Liver (tissue), 3 donors: ENCODE data around the gene TOM1L2.

ENCODE experiments used
- CTCF ChIP-seq: fragments of 150-350 bp; IDR thresholded peaks from 2 replicates; pipeline ENCODE4 v1.5.1; 2017; ENCODE audit warnings: improper control_type of control experiment, low read depth, low read length; ENCODE audit not compliant: missing input control
- NR2F2 ChIP-seq: IDR thresholded peaks from 2 replicates; pipeline ENCODE4 v1.6.1; 2016; ENCODE audit warnings: antibody characterized with exemption
- RAD21 ChIP-seq, 2 donors: IDR thresholded peaks; 2 replicates each; pipeline ENCODE4 v1.6.1; 2016; ENCODE audit warnings: antibody characterized with exemption in 2 of 2, mild to moderate bottlenecking in 2 of 2
- TAF1 ChIP-seq: conservative IDR thresholded peaks from 2 replicates; pipeline ENCODE4 v1.6.1; 2016; ENCODE audit warnings: antibody characterized with exemption, mild to moderate bottlenecking
- donor health status: healthy.
- donor health status: healthy.

GRCh38 chr17:17929655-17930380, 42.4 kb downstream of the TOM1L2 start:
- no peak for TF ChIP-seq CTCF
- TF ChIP-seq TAF1 = no peak
- TF ChIP-seq RAD21 (IDR thresholded peaks at IDR 0.05) = no peak
- no peak for TF ChIP-seq NR2F2
